Measurements from ENCODE around the gene YARS1.

- TF ChIP-seq EZH2 (IDR thresholded peaks at IDR 0.05) (no peak), ZNF274 (IDR thresholded peaks at IDR 0.05; ENCODE audit: low read depth, low read length) (no peak), POLR2A (IDR thresholded peaks at IDR 0.05; ENCODE audit: borderline replicate concordance, extremely low read depth, insufficient read depth, insufficient read length) (no peak), CEBPB (IDR thresholded peaks at IDR 0.05; ENCODE audit: low read depth) (no peak), POLR2AphosphoS5 (IDR thresholded peaks at IDR 0.05; ENCODE audit: low read depth, low read length) (no peak), REST (IDR thresholded peaks at IDR 0.05; ENCODE audit: low read depth) (no peak), YY1 (IDR thresholded peaks at IDR 0.05; ENCODE audit: extremely low read depth, insufficient replicate concordance, low read depth, low read length) (no peak), EZH2phosphoT487 (IDR thresholded peaks at IDR 0.05; ENCODE audit: borderline replicate concordance) (no peak), SIN3A (IDR thresholded peaks at IDR 0.05; ENCODE audit: low read depth) (no peak)
- TF ChIP-seq, protein P1, sequence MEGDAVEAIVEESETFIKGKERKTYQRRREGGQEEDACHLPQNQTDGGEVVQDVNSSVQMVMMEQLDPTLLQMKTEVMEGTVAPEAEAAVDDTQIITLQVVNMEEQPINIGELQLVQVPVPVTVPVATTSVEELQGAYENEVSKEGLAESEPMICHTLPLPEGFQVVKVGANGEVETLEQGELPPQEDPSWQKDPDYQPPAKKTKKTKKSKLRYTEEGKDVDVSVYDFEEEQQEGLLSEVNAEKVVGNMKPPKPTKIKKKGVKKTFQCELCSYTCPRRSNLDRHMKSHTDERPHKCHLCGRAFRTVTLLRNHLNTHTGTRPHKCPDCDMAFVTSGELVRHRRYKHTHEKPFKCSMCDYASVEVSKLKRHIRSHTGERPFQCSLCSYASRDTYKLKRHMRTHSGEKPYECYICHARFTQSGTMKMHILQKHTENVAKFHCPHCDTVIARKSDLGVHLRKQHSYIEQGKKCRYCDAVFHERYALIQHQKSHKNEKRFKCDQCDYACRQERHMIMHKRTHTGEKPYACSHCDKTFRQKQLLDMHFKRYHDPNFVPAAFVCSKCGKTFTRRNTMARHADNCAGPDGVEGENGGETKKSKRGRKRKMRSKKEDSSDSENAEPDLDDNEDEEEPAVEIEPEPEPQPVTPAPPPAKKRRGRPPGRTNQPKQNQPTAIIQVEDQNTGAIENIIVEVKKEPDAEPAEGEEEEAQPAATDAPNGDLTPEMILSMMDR (IDR thresholded peaks at IDR 0.05 in 2 of 3, conservative IDR thresholded peaks at IDR 0.05 in 1 of 3; ENCODE audit: borderline replicate concordance in 1 of 3, insufficient read depth in 1 of 3, low read depth in 2 of 3, low read length in 2 of 3) = no peak
Observed at GRCh38 chr1:32775640-32776337, 41.4 kb downstream of the YARS1 start.
